ENCODE measurements around the gene ADD3. TPM values are rescaled to one million over a fixed set of nuclear protein-coding genes. Genes with fewer than 3 reads are reported as not detected.

The ADD3 gene
- total and polyA plus RNA-seq, 10 of the 15 experiments (the other 5 are each of a cell fraction or from before 2014, with no cell fraction given): 27.3 to 129 (median 67.8) TPM

DNA sequence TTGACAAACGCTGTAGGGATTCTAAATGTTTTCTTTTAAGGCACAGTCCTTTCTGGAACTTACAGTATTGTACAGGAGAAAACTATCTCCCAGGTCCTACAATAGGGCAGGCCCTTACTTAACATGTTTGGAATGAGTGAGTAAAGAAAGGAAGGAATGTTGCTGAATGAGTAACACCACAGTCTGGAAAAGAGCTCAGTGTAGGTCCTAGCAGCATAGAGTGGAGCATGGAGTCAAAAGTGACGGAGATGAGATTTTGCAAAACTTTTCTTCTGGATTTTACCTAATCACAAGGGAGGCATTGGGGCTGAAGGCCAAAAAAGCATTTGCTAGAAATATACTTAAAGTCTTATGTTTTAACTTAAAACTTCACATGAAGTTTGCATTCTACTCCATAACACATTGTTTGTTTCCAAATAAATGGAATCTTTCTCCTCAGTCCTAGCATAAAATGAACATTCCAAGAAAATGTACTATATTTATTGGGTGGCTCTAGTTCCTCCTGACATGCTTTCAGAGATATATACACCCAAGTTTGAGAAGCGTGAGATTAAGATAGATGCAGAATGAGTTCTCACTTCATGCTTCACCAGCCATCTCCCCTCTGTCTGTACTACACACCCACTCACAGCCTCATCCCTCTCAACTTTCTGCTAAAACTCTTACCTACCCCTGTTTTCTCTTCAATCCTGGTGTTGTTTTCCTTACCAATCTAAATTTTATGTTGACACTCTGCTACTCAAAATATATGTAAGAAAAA lies 20.2 kb upstream of the ADD3 start:
- BruUV-seq (replicated peaks): no TSS peak
- Histone ChIP-seq H4K20me1 (ENCODE audit: control insufficient read depth, insufficient read depth) (no peaks in the 10 kb centered on the region), H3K9me3 (replicated peaks; ENCODE audit: control insufficient read depth, insufficient read depth, low read length) (peaks cover 4% of the 10 kb centered on the region; the same call in 2 of the 3 replicates), H3K36me3 (ENCODE audit: control insufficient read depth in 2 of 2, insufficient read depth in 2 of 2, low read length in 1 of 2) (no peaks in the 10 kb centered on the region), H3K4me3 (no peak overlapping the region), H3K27ac (ENCODE audit: control insufficient read depth, insufficient read depth) (no peak overlapping the region), H3K4me1 (ENCODE audit: control insufficient read depth, insufficient read depth, low read length) (no peaks in the 10 kb centered on the region), H3K4me2 (ENCODE audit: control insufficient read depth, insufficient read depth) (no peak overlapping the region), H3K79me2 (ENCODE audit: control insufficient read depth, insufficient read depth, low read length) (no peaks in the 10 kb centered on the region), H3K27me3 (replicated peaks in 1 of 2; ENCODE audit: control insufficient read depth in 2 of 2, insufficient read depth in 2 of 2, low read length in 1 of 2) (no peaks in the 10 kb centered on the region), H2AFZ (ENCODE audit: control insufficient read depth, low read depth, low read length) (no peak overlapping the region), H3K9ac (ENCODE audit: control insufficient read depth, insufficient read depth, low read length) (no peak overlapping the region)
- ChIA-PET SMC1A (ENCODE audit: uncharacterized antibody, unreplicated experiment) (interaction anchor here (0.8 to 3.3 kb wide), 14 partner anchors 9 to 150 kb away, joined by 3 to 12 read pairs (median 3); no protein-coding TSS in a partner anchor), POLR2A (interaction anchor here (1.0 kb wide), 1 partner anchor 20 kb away, joined by 3 read pairs; the partner anchor contains the start of gene ADD3), RAD21 (ENCODE audit: unreplicated experiment) (interaction anchor here (0.7 to 1.6 kb wide), 4 partner anchors 9 to 47 kb away, joined by 3 to 7 read pairs (median 4); partner anchors contain the start of gene ADD3), CTCF (interaction anchor here (0.7 to 7.8 kb wide), 6 partner anchors 9 to 430 kb away, joined by 3 to 54 read pairs (median 4); no protein-coding TSS in a partner anchor)
- ATAC-seq: no peak
- no peak for DNase-seq (ENCODE audit: low read depth, low spot score)
- WGBS (ENCODE audit: insufficient coverage, insufficient replicate concordance, low lambda C conversion rate, missing lambda C conversion rate): 34% methylated on average over 3 of the region's 3 CpGs
- in situ Hi-C loops (cut with MboI) (no loop called here), intact Hi-C loops (cut with micrococcal nuclease; ENCODE audit: unreplicated experiment) (no loop called here)
- TF ChIP-seq, protein P1, sequence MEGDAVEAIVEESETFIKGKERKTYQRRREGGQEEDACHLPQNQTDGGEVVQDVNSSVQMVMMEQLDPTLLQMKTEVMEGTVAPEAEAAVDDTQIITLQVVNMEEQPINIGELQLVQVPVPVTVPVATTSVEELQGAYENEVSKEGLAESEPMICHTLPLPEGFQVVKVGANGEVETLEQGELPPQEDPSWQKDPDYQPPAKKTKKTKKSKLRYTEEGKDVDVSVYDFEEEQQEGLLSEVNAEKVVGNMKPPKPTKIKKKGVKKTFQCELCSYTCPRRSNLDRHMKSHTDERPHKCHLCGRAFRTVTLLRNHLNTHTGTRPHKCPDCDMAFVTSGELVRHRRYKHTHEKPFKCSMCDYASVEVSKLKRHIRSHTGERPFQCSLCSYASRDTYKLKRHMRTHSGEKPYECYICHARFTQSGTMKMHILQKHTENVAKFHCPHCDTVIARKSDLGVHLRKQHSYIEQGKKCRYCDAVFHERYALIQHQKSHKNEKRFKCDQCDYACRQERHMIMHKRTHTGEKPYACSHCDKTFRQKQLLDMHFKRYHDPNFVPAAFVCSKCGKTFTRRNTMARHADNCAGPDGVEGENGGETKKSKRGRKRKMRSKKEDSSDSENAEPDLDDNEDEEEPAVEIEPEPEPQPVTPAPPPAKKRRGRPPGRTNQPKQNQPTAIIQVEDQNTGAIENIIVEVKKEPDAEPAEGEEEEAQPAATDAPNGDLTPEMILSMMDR (IDR thresholded peaks at IDR 0.05 in 2 of 3, conservative IDR thresholded peaks at IDR 0.05 in 1 of 3; ENCODE audit: control insufficient read depth in 2 of 3, extremely low read depth in 1 of 3, insufficient read depth in 1 of 3, low read depth in 3 of 3, low read length in 3 of 3): no peak
- FAIRE-seq: no peak

DNA sequence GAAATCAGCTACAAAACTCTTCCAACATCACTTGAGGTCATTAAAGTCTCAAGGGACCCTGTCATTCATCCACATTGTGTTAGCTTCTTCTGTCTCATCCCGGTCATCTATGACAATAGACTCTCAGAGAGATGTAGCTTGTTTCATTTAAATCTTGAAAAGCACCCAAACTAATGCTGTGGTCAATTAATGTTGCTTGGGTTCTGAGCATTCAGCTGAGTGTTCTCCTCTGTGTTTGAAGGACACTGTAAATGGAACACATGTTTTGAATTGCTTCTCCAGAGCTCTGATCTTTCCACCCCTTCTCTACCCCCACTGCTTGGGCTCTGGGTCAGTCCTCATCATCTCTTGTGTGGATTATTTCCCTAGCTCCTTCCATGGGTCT lies 19.6 kb upstream of the ADD3 start:
- Histone ChIP-seq H2AFZ (ENCODE audit: control insufficient read depth, low read depth, low read length) (no peak overlapping the region), H3K4me2 (ENCODE audit: control insufficient read depth, insufficient read depth) (no peak overlapping the region), H3K4me3 (no peak overlapping the region), H3K79me2 (ENCODE audit: control insufficient read depth, insufficient read depth, low read length) (no peaks in the 10 kb centered on the region), H3K36me3 (ENCODE audit: control insufficient read depth in 2 of 2, insufficient read depth in 2 of 2, low read length in 1 of 2) (no peaks in the 10 kb centered on the region), H3K9me3 (replicated peaks; ENCODE audit: control insufficient read depth, insufficient read depth, low read length) (peaks cover 4% of the 10 kb centered on the region; the same call in 2 of the 3 replicates), H3K27me3 (replicated peaks in 1 of 2; ENCODE audit: control insufficient read depth in 2 of 2, insufficient read depth in 2 of 2, low read length in 1 of 2) (no peaks in the 10 kb centered on the region), H3K27ac (ENCODE audit: control insufficient read depth, insufficient read depth) (no peak overlapping the region), H3K4me1 (ENCODE audit: control insufficient read depth, insufficient read depth, low read length) (no peaks in the 10 kb centered on the region), H3K9ac (ENCODE audit: control insufficient read depth, insufficient read depth, low read length) (no peak overlapping the region), H4K20me1 (ENCODE audit: control insufficient read depth, insufficient read depth) (no peaks in the 10 kb centered on the region)
- BruUV-seq (replicated peaks): no TSS peak
- in situ Hi-C loops (cut with MboI): no loop called here
- no peak for DNase-seq (ENCODE audit: low read depth, low spot score)
- WGBS (ENCODE audit: insufficient coverage, insufficient replicate concordance, low lambda C conversion rate, missing lambda C conversion rate): 0% methylated on average over 1 of the region's 1 CpG
- POLR2A ChIA-PET: no interaction called here
- RAD21 ChIA-PET (ENCODE audit: unreplicated experiment): interaction anchor here (0.7 to 1.6 kb wide), 5 partner anchors 10 to 47 kb away, joined by 3 to 7 read pairs (median 4); partner anchors contain the start of gene ADD3
- CTCF ChIA-PET: interaction anchor here (0.7 to 7.8 kb wide), 6 partner anchors 9 to 430 kb away, joined by 3 to 54 read pairs (median 4); no protein-coding TSS in a partner anchor
- intact Hi-C loops (cut with micrococcal nuclease; ENCODE audit: unreplicated experiment): no loop called here
- SMC1A ChIA-PET (ENCODE audit: uncharacterized antibody, unreplicated experiment): interaction anchor here (0.8 to 3.3 kb wide), 12 partner anchors 9 to 150 kb away, joined by 3 to 12 read pairs (median 3); no protein-coding TSS in a partner anchor
- TF ChIP-seq ZSCAN29 (IDR thresholded peaks at IDR 0.05) (no peak), HDAC6 (IDR thresholded peaks at IDR 0.05; ENCODE audit: unreplicated experiment) (no peak), STAT3 (IDR thresholded peaks at IDR 0.05; ENCODE audit: low read depth, low read length) (no peak), HCFC1 (IDR thresholded peaks at IDR 0.05; ENCODE audit: low read length) (no peak), MEF2A (IDR thresholded peaks at IDR 0.05; ENCODE audit: insufficient read depth, low read depth, low read length) (no peak), MEF2B (IDR thresholded peaks at IDR 0.05; ENCODE audit: partially characterized antibody, poor library complexity, severe bottlenecking) (peak; percentile 33)
- no peak for FAIRE-seq
- no peak for ATAC-seq

All from GM12878 (cell line).